AG04449 (cell line): ENCODE data around the gene KCNJ1.
A peak's percentile ranks its signal among the peaks of the same experiment; 100 is the strongest.

ENCODE experiments used
- CTCF ChIA-PET: fragments of 350-600 bp; formaldehyde crosslinking; extraction: SDS; loops from one replicate; lab custom pipeline; 2021; ENCODE audit warnings: antibody characterized with exemption; lab: Yijun Ruan, JAX
- POLR2A ChIA-PET: fragments of 400-600, 350-600 bp; formaldehyde crosslinking; extraction: SDS; loops from one replicate; lab custom pipeline; 2020; ENCODE audit warnings: antibody characterized with exemption, inconsistent platforms; lab: Yijun Ruan, JAX
- DNase-seq: peaks from one replicate; pipeline ENCODE4 v3.0.0-alpha.2; 2010; ENCODE audit warnings: low read depth, low spot score
- H3K4me3 ChIP-seq: 2 replicates; pipeline ENCODE4 v1.5.1; 2011; ENCODE audit warnings: low read depth, mild to moderate bottlenecking, control low read depth, low read length
- CTCF ChIP-seq: IDR thresholded peaks from one replicate; pipeline ENCODE4 v1.5.1; 2011; ENCODE audit warnings: mild to moderate bottlenecking, moderate library complexity, low read length, control low read depth, inconsistent platforms; ENCODE audit not compliant: insufficient read depth; ENCODE audit errors: missing control alignments

Gene KCNJ1

GRCh38 chr11:128823753-128824152 lies 43.3 kb downstream of the KCNJ1 start:
- no peak for DNase-seq
- ChIA-PET CTCF (interaction anchor here (0.8 to 5.4 kb wide), 3 partner anchors 193 to 666 kb away, joined by 3 to 44 read pairs (median 4); no protein-coding TSS in a partner anchor), POLR2A (no interaction called here)
- TF ChIP-seq CTCF = no peak
- H3K4me3 ChIP-seq = no peak overlapping the region

- ChIA-PET POLR2A (no interaction called here), CTCF (interaction anchor here (0.7 to 3.5 kb wide), 3 partner anchors 9 to 664 kb away, joined by 3 to 45 read pairs (median 4); no protein-coding TSS in a partner anchor)
- H3K4me3 ChIP-seq = no peak overlapping the region
- no peak for DNase-seq
- no peak for TF ChIP-seq CTCF
Measured at GRCh38 chr11:128822130-128822529, 45.0 kb downstream of the KCNJ1 start.

- ChIA-PET CTCF (interaction anchor here (0.6 to 3.5 kb wide), 5 partner anchors 9 to 1331 kb away, joined by 3 to 45 read pairs (median 4); no protein-coding TSS in a partner anchor), POLR2A (no interaction called here)
- DNase-seq = no peak
- TF ChIP-seq CTCF = no peak
- no peak overlapping the region for H3K4me3 ChIP-seq
Measured at GRCh38 chr11:128821556-128821955, 45.5 kb downstream of the KCNJ1 start.

- DNase-seq = no peak
- H3K4me3 ChIP-seq = no peak overlapping the region
- CTCF ChIA-PET = no interaction called here
- POLR2A ChIA-PET = no interaction called here
- no peak for TF ChIP-seq CTCF
Measured at GRCh38 chr11:128819198-128819597, 47.9 kb downstream of the KCNJ1 start.

- DNase-seq = peak; percentile 85
- ChIA-PET CTCF (interaction anchor here (1.0 to 2.9 kb wide), 5 partner anchors 12 to 657 kb away, joined by 3 to 28 read pairs (median 7); no protein-coding TSS in a partner anchor), POLR2A (interaction anchor here (0.7 kb wide), 1 partner anchor 122 kb away, joined by 4 read pairs; the partner anchor contains the start of gene FLI1)
- TF ChIP-seq CTCF = no peak
- H3K4me3 ChIP-seq = no peak overlapping the region
Measured at GRCh38 chr11:128814856-128815705, 52.0 kb downstream of the KCNJ1 start.

- POLR2A ChIA-PET = no interaction called here
- no peak overlapping the region for H3K4me3 ChIP-seq
- TF ChIP-seq CTCF = no peak
- CTCF ChIA-PET = interaction anchor here (2.8 kb wide), 1 partner anchor 11 kb away, joined by 16 read pairs; no protein-coding TSS in a partner anchor
- no peak for DNase-seq
Measured at GRCh38 chr11:128813729-128814128, 53.4 kb downstream of the KCNJ1 start.
